HepG2 (cell line): ENCODE results near the gene CRTC2. TPM values are rescaled to one million over a fixed set of nuclear protein-coding genes. Genes with fewer than 3 reads are reported as not detected.

Source experiments
- ATAC-seq: fragments of 200-7000 bp; cut with Tn5 transposase; 3 replicates; pipeline ENCODE4 v1.9.1; 2020; ENCODE audit warnings: mild to moderate bottlenecking, moderate library complexity
- BruUV-seq: library from RNA; stranded (reverse); fragments of 400-500 nt; replicated peaks from 2 replicates; lab custom pipeline; 2021; lab: Mats Ljungman, UMichigan
- CTCF ChIA-PET: fragments of 300-600 bp; formaldehyde crosslinking; extraction: SDS; loops from one replicate; lab custom pipeline; 2021; ENCODE audit warnings: low total read pairs, inconsistent platforms, low intra/inter-chr PET ratio; lab: Yijun Ruan, JAX
- POLR2A ChIA-PET: fragments of 350-600 bp; sonication (Branson Sonifier 250); formaldehyde crosslinking; loops from one replicate; lab custom pipeline; 2020; ENCODE audit warnings: antibody characterized with exemption, inconsistent platforms; lab: Yijun Ruan, JAX
- DNase-seq: peaks from one replicate; pipeline ENCODE4 v3.0.0-alpha.2; 2015; ENCODE audit warnings: low spot score
- FAIRE-seq: peaks from 3 replicates; lab custom pipeline; 2011; peaks lifted over from hg19 to GRCh38; lab: Jason Lieb, UNC
- H2AFZ ChIP-seq: one replicate; pipeline ENCODE4 v1.6.1; 2011; ENCODE audit warnings: low read length, inconsistent platforms
- H3K27ac ChIP-seq: fragments of 300-600 bp; 3 replicates; pipeline ENCODE4 v1.8.0; 2011; ENCODE audit warnings: mixed run types, mild to moderate bottlenecking, mixed read lengths, low read length, inconsistent platforms; ENCODE audit not compliant: insufficient read depth; ENCODE audit errors: extremely low read length
- H3K27me3 ChIP-seq, 2 experiments: fragments of 200-600 bp in 1 of 2; 2 replicates in 1 of 2; 3 replicates in 1 of 2; pipeline versions ENCODE4 v1.6.0 to v1.8.0; 2011; ENCODE audit warnings: low read length in 2 of 2, mild to moderate bottlenecking in 2 of 2, moderate library complexity in 2 of 2, inconsistent platforms in 1 of 2; ENCODE audit not compliant: insufficient read depth in 2 of 2, control insufficient read depth in 1 of 2
- H3K36me3 ChIP-seq, 2 experiments: fragments of 200-600 bp in 1 of 2; replicated peaks in 1 of 2; 2 replicates in 1 of 2; 3 replicates in 1 of 2; pipeline versions ENCODE4 v1.5.1 to v1.8.0; 2011; ENCODE audit warnings: low read length in 2 of 2, inconsistent platforms in 1 of 2; ENCODE audit not compliant: insufficient read depth in 2 of 2, control insufficient read depth in 1 of 2
- H3K4me1 ChIP-seq: 2 replicates; pipeline ENCODE4 v1.5.1; 2012; ENCODE audit warnings: low read length, inconsistent platforms; ENCODE audit not compliant: insufficient read depth
- H3K4me2 ChIP-seq: 2 replicates; pipeline ENCODE4 v1.6.0; 2011; ENCODE audit warnings: low read depth, low read length, inconsistent platforms
- H3K4me3 ChIP-seq, 3 experiments: fragments of 200-600 bp in 1 of 3; sonication (generic), shearing (Covaris generic) in 1 of 3; replicated peaks in 1 of 3; 2 replicates each; pipeline ENCODE4 v1.5.1; 2011 to 2016; ENCODE audit warnings: low read length in 3 of 3, inconsistent platforms in 2 of 3, low read depth in 2 of 3, mild to moderate bottlenecking in 2 of 3, control low read depth in 1 of 3, mixed read lengths in 1 of 3; ENCODE audit not compliant: insufficient read depth in 1 of 3
- H3K79me2 ChIP-seq: one replicate; pipeline ENCODE4 v1.6.1; 2011; ENCODE audit warnings: low read length, inconsistent platforms; ENCODE audit not compliant: insufficient read depth
- H3K9ac ChIP-seq: 2 replicates; pipeline ENCODE4 v1.6.0; 2011; ENCODE audit warnings: mild to moderate bottlenecking, low read depth, low read length, inconsistent platforms; ENCODE audit not compliant: insufficient read depth
- H3K9me3 ChIP-seq: 2 replicates; pipeline ENCODE4 v1.5.1; 2012; ENCODE audit warnings: mild to moderate bottlenecking, low read length
- H4K20me1 ChIP-seq: 2 replicates; pipeline ENCODE4 v1.6.0; 2011; ENCODE audit warnings: inconsistent platforms, mild to moderate bottlenecking, low read length, moderate library complexity; ENCODE audit not compliant: insufficient read depth
- AGO2 ChIP-seq: fragments of 200-400 bp; formaldehyde crosslinking; optimal IDR thresholded peaks from 2 replicates; pipeline ENCODE3; 2017; ENCODE audit warnings: mild to moderate bottlenecking, low read depth, low read length, moderate library complexity
- ESRRA ChIP-seq: sonication (generic); formaldehyde crosslinking; IDR thresholded peaks from 2 replicates; pipeline ENCODE4 v1.5.1; 2020; ENCODE audit warnings: mild to moderate bottlenecking, low read depth, missing genetic modification reagents
- HNF4A ChIP-seq: sonication (generic); formaldehyde crosslinking; IDR thresholded peaks from 2 replicates; pipeline ENCODE4 v1.4.0; 2020; ENCODE audit warnings: missing genetic modification reagents
- HNRNPL ChIP-seq: fragments of 200-400 bp; formaldehyde crosslinking; IDR thresholded peaks from 2 replicates; pipeline ENCODE4 v1.6.1; 2017; ENCODE audit warnings: mild to moderate bottlenecking, low read depth, low read length
- PPARG ChIP-seq: conservative IDR thresholded peaks from 2 replicates; pipeline ENCODE4 v1.6.1; 2016; ENCODE audit warnings: missing biosample characterization, missing genetic modification reagents
- RARA ChIP-seq: IDR thresholded peaks from 2 replicates; pipeline ENCODE4 v1.6.1; 2016; ENCODE audit warnings: missing genetic modification reagents, missing compliant biosample characterization
- RFXANK ChIP-seq: IDR thresholded peaks from 2 replicates; pipeline ENCODE4 v1.6.1; 2016
- SATB2 ChIP-seq: sonication (generic); formaldehyde crosslinking; IDR thresholded peaks from 2 replicates; pipeline ENCODE4 v1.5.0; 2020; ENCODE audit warnings: missing genetic modification reagents
- ZNF44 ChIP-seq: sonication (generic); formaldehyde crosslinking; IDR thresholded peaks from 2 replicates; pipeline ENCODE4 v1.5.1; 2020; ENCODE audit warnings: mild to moderate bottlenecking, missing genetic modification reagents
- WGBS: methylation state at CpG from one replicate; pipeline ENCODE4 v1.1.6; 2017; ENCODE audit warnings: low lambda C conversion rate; 5-methylcytosine and 5-hydroxymethylcytosine counted together
- in situ Hi-C: cut with HindIII; loops from 2 replicates; pipeline ENCODE4 v1.10.0; 2017; ENCODE audit warnings: low pct_unique_long_range_greater_than_20kb; ENCODE audit not compliant: extremely low pct_ligation_motif_present
- intact Hi-C: fragments of 100-400 bp; cut with micrococcal nuclease; formaldehyde crosslinking; loops from one replicate; pipeline ENCODE4 v1.10.0; 2022; ENCODE audit not compliant: unreplicated experiment
- polyA plus RNA-seq, 8 experiments: library from polyadenylated mRNA; depleted of rRNA in 3 of 8; stranded (reverse) in 7 of 8; unstranded in 1 of 8; fragments of >200 nt; fragmentation: Illumina TruSeq in 4 of 8; extraction: Trizol in 4 of 8; gene quantifications; 2 replicates each; pipeline versions ENCODE4 v1.2.1 to v1.2.3, GENCODE V29; 2011 to 2016; ENCODE audit warnings: low read depth in 4 of 8, missing spikeins in 1 of 8, mixed read lengths in 1 of 8; ENCODE audit not compliant: insufficient read depth in 1 of 8
- total RNA-seq, 5 experiments: library from RNA; depleted of rRNA; stranded (reverse); fragments of >200 nt; fragmentation: Illumina TruSeq; extraction: Trizol; gene quantifications; 2 replicates each; pipeline ENCODE4 v1.2.3, GENCODE V29; 2016; ENCODE audit warnings: low read depth in 1 of 5
- TF ChIP-seq, protein P1 (sequence below), 2 experiments: sonication (generic) in 1 of 2; formaldehyde crosslinking in 1 of 2; IDR thresholded peaks; 2 replicates each; pipeline versions ENCODE4 v1.5.1 to v1.6.1; 2011 to 2020; ENCODE audit warnings: borderline replicate concordance in 1 of 2, low read depth in 1 of 2, low read length in 1 of 2, mild to moderate bottlenecking in 1 of 2, missing genetic modification reagents in 1 of 2, moderate library complexity in 1 of 2
- TF ChIP-seq, protein P2 (sequence below): sonication (generic); formaldehyde crosslinking; IDR thresholded peaks from 2 replicates; pipeline ENCODE4 v1.5.1; 2020; ENCODE audit warnings: mild to moderate bottlenecking, missing genetic modification reagents, moderate library complexity

CRTC2 gene
- total and polyA plus RNA-seq, 2 of the 13 experiments (the other 11 are each of a cell fraction or from before 2014, with no cell fraction given), result 6.1 to 26.7 TPM

DNA sequence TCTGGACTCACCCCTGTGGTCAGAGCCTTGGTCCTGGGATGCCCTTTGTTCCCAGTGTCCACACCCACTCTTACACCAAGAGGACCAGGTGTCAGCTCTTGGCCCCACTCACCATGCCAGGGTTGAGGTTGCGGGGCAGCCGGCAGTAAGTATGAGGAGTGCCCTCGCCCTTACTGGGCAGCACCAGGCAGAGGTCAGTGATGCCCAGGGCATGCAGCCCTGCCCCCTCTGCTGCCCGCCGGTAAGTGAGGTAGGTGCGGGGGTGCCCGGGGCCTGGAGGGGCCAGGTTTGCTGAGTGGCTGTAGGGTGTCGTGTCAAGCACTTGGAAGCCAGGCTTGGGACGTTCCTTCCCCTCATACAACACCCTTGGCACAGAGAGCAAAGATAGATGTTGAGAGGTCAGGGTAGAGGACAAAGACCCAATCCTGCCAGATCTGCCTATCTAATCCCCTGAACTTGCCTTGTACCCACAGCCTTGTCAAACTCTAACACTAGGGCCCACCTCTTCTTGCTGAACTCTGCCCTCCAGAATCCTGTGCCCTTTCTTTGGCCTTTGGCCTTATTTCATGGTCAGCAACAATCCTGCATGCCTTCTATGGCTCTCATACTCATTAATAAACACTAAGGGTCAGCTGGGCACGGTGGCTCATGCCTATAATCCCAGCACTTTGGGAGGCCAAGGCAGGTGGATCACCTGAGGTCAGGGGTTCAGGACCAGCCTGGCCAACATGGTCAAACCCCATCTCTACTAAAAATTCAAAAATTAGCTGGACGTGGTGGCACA, 15.5 kb downstream of the CRTC2 start:
- POLR2A ChIA-PET, result interaction anchor here (2.4 to 5.3 kb wide), 3 partner anchors 19 to 24 kb away, joined by 20 to 43 read pairs (median 41); partner anchors contain the start of genes CREB3L4, GATAD2B and SLC39A1
- in situ Hi-C loops (loop anchor here (10.0 kb wide), 1 partner anchor 118 kb away; no protein-coding TSS in a partner anchor), intact Hi-C loops (no loop called here)
- Histone ChIP-seq H3K4me3 (no peak overlapping the region), H3K27me3 (no peaks in the 10 kb centered on the region), H3K4me2 (no peak overlapping the region), H4K20me1 (no peaks in the 10 kb centered on the region), H3K27ac (peak overlapping the region; percentile 19), H3K36me3 (peaks cover 7 to 36% of the 10 kb centered on the region in 2 experiments; a peak in 4 of 5 replicates), H3K4me1 (peaks cover 40% of the 10 kb centered on the region), H3K79me2 (peaks cover 11% of the 10 kb centered on the region), H3K9ac (no peak overlapping the region), H2AFZ (no peak overlapping the region), H3K9me3 (no peaks in the 10 kb centered on the region)
- ATAC-seq (no peak), FAIRE-seq (no peak), DNase-seq (no peak)
- BruUV-seq, result no TSS peak
- TF ChIP-seq SATB2 (no peak), ESRRA (CRISPR knock-in tag) (0 out of 2 replicates have a peak, but pooled peaks have one; percentile 32), RARA (peak; percentile 52; the same call in 1 of the 2 replicates), HNF4A (CRISPR knock-in tag) (peak; percentile 31), PPARG (0 out of 2 replicates have a peak, but pooled peaks have one; percentile 21), HNRNPL (0 out of 2 replicates have a peak, but pooled peaks have one; percentile 43), AGO2 (peak; percentile 41), ZNF44 (CRISPR knock-in tag) (0 out of 2 replicates have a peak, but pooled peaks have one; percentile 32), RFXANK (no peak)
- TF ChIP-seq, protein P1, sequence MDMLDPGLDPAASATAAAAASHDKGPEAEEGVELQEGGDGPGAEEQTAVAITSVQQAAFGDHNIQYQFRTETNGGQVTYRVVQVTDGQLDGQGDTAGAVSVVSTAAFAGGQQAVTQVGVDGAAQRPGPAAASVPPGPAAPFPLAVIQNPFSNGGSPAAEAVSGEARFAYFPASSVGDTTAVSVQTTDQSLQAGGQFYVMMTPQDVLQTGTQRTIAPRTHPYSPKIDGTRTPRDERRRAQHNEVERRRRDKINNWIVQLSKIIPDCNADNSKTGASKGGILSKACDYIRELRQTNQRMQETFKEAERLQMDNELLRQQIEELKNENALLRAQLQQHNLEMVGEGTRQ (IDR thresholded peaks at IDR 0.05; ENCODE audit: low read depth, low read length), result no peak
- TF ChIP-seq, protein P1 (CRISPR knock-in tag; IDR thresholded peaks at IDR 0.05; ENCODE audit: borderline replicate concordance), result no peak
- TF ChIP-seq, protein P2, sequence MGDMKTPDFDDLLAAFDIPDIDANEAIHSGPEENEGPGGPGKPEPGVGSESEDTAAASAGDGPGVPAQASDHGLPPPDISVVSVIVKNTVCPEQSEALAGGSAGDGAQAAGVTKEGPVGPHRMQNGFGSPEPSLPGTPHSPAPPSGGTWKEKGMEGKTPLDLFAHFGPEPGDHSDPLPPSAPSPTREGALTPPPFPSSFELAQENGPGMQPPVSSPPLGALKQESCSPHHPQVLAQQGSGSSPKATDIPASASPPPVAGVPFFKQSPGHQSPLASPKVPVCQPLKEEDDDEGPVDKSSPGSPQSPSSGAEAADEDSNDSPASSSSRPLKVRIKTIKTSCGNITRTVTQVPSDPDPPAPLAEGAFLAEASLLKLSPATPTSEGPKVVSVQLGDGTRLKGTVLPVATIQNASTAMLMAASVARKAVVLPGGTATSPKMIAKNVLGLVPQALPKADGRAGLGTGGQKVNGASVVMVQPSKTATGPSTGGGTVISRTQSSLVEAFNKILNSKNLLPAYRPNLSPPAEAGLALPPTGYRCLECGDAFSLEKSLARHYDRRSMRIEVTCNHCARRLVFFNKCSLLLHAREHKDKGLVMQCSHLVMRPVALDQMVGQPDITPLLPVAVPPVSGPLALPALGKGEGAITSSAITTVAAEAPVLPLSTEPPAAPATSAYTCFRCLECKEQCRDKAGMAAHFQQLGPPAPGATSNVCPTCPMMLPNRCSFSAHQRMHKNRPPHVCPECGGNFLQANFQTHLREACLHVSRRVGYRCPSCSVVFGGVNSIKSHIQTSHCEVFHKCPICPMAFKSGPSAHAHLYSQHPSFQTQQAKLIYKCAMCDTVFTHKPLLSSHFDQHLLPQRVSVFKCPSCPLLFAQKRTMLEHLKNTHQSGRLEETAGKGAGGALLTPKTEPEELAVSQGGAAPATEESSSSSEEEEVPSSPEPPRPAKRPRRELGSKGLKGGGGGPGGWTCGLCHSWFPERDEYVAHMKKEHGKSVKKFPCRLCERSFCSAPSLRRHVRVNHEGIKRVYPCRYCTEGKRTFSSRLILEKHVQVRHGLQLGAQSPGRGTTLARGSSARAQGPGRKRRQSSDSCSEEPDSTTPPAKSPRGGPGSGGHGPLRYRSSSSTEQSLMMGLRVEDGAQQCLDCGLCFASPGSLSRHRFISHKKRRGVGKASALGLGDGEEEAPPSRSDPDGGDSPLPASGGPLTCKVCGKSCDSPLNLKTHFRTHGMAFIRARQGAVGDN, result peak; percentile 32; the same call in 1 of the 2 replicates
- WGBS, result 85% methylated on average over 6 of the region's 11 CpGs
- CTCF ChIA-PET, result no interaction called here
